ENCODE measurements around the gene ULBP2.
A peak's percentile ranks its signal among the peaks of the same experiment; 100 is the strongest.
"Not testable (repeated sequence)": the region's sequence is repeated elsewhere in the genome, so short reads cannot be mapped to it uniquely, and the experiment has no call there.

ULBP2 gene

GRCh38 chr6:149909701-149910470 is 31.9 kb upstream of the ULBP2 start:
- DNase-seq: no peak

- DNase-seq: no peak
Measured at GRCh38 chr6:149910721-149911151, 31.1 kb upstream of the ULBP2 start.

GRCh38 chr6:149912680-149913079 is 29.1 kb upstream of the ULBP2 start:
- DNase-seq: not testable (repeated sequence)

- DNase-seq: no peak
Measured at GRCh38 chr6:149913085-149913484, 28.7 kb upstream of the ULBP2 start.

- DNase-seq: no peak
Measured at GRCh38 chr6:149913540-149914240, 28.1 kb upstream of the ULBP2 start.

GRCh38 chr6:149915970-149916865 is 25.6 kb upstream of the ULBP2 start:
- DNase-seq: no peak

GRCh38 chr6:149917679-149918078 is 24.1 kb upstream of the ULBP2 start:
- DNase-seq: no peak

GRCh38 chr6:149918151-149918905 is 23.5 kb upstream of the ULBP2 start:
- no peak for DNase-seq

- not testable (repeated sequence) for DNase-seq
Measured at GRCh38 chr6:149919126-149919833, 22.5 kb upstream of the ULBP2 start.

GRCh38 chr6:149919834-149920225 is 22.0 kb upstream of the ULBP2 start:
- no peak for DNase-seq

- DNase-seq: no peak
Measured at GRCh38 chr6:149921361-149921760, 20.5 kb upstream of the ULBP2 start.

- DNase-seq: not testable (repeated sequence)
Measured at GRCh38 chr6:149922091-149922490, 19.7 kb upstream of the ULBP2 start.

GRCh38 chr6:149922642-149923326 is 19.0 kb upstream of the ULBP2 start, which contains the start of gene RAET1G:
TSS of gene RAET1G (minus strand) at chr6:149923121. CDS start at chr6:149923010, 111 bp downstream.
- DNase-seq: peak; percentile 83 to 84

GRCh38 chr6:149923327-149923986 is 18.4 kb upstream of the ULBP2 start:
- no peak for DNase-seq

GRCh38 chr6:149924206-149924932 is 17.4 kb upstream of the ULBP2 start:
- no peak for DNase-seq

- no peak for DNase-seq
Measured at GRCh38 chr6:149924933-149925252, 16.9 kb upstream of the ULBP2 start.

GRCh38 chr6:149925253-149925973 is 16.4 kb upstream of the ULBP2 start:
- no peak for DNase-seq

- DNase-seq: peak; percentile 71 to 74
Measured at GRCh38 chr6:149925974-149926777, 15.6 kb upstream of the ULBP2 start.
